ENCODE data around the gene SGO2.

The SGO2 gene

GRCh38 chr2:200525882-200526651 is at the start of gene SGO2:
Gene SGO2 (plus strand): TSS chr2:200526207. CDS start chr2:200532976, 6,769 bp downstream.
- peak; percentile 98 for DNase-seq (ENCODE audit: low spot score)

DNA sequence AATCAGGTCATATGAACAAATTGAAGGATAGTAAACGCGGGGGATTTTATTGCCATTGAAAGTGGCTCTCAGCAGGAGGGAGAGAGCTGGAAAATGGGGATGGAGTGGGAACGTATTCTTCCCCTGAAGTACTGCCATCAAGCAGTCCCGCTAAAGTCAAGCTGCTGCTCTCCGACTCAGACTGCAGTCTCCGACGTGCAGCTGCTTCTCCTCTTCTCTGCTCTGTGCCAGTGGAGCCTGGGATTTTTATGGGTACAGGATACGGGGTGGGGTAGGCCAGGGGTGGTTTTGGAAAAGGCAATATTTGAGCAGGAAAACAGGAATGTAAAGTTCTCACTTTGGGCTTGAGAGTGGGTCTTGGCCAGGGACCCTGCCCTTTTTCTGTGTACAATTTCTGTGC is 49.2 kb upstream of the SGO2 start:
- DNase-seq (ENCODE audit: low spot score), result no peak

DNA sequence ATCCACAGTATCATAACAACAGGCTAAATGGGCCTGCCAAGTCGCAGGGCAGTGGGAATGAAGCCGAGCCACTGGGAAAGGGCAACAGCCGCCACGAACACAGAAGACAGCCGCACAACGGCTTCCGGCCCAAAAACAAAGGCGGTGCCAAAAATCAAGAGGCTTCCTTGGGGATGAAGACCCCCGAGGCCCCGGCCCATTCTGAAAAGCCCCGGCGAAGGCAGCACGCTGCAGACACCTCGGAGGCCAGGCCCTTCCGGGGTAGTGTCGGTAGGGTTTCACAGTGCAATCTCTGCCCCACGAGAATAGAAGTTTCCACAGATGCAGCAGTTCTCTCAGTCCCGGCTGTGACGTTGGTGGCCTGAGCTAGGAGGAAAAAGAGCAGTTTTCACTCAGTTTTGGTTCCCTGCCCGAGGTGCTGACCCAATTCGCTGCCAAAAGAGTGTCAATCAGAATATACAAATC is 48.3 kb upstream of the SGO2 start:
- DNase-seq (ENCODE audit: low spot score), result no peak

DNA sequence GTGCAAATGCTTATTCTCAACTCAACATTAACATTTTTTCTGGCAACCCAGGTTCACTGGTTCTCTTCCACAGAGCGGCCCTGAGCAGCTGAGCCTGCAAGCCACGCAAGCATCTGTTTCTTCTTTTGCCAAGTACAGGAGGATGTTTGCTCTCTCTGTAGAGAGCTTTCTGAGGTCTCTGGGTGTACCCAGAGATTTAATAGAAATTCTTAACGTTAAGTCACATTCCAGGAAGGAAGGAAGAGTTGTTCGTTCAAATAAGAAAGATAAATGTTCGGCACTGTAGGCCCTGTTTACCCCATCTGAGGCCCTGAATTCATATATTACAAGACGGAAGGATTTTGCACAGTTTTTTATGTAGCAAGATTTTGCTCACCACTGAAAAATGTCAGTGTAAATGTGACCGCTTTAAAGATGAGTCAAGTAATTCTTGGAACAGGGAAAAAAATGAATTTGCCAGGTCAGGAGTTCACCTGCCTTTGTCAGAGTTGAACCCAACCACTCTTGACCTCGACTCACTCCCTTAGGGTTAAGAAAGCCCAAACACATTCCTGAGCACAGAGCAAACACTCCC is 46.2 kb upstream of the SGO2 start:
- peak; percentile 24 for DNase-seq (ENCODE audit: low spot score)

GRCh38 chr2:200482194-200482593 is 43.8 kb upstream of the SGO2 start:
- DNase-seq (ENCODE audit: low spot score), result no peak

GRCh38 chr2:200483729-200484198 is 42.2 kb upstream of the SGO2 start:
- peak; percentile 24 for DNase-seq (ENCODE audit: low spot score)

DNA sequence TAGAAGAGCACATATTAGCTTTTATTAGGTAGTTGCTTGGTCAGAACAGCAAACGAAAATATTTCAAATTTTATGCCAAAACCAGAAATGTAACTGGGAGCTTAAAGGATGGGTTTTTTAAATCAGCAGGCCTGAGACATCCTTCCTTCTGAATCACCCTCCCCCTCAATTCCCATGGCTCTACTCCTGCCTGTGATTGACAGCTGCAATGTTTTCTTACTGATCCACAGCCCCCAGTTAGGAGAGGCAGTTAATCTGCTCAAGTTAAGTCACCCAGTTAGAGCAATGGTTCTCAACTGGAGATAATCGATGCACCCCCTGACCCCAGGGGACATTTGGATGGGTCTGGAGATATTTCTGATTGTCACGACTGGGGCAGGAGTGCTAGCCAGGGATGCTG is 41.1 kb upstream of the SGO2 start:
- DNase-seq (ENCODE audit: low spot score), result no peak

- no peak for DNase-seq (ENCODE audit: low spot score)
Observed at GRCh38 chr2:200486529-200486928, 39.5 kb upstream of the SGO2 start.

GRCh38 chr2:200488169-200488568 is 37.8 kb upstream of the SGO2 start:
- no peak for DNase-seq (ENCODE audit: low spot score)

GRCh38 chr2:200490001-200490400 is 36.0 kb upstream of the SGO2 start:
- no peak for DNase-seq (ENCODE audit: low spot score)

GRCh38 chr2:200492656-200493055 is 33.4 kb upstream of the SGO2 start:
- no peak for DNase-seq (ENCODE audit: low spot score)

DNA sequence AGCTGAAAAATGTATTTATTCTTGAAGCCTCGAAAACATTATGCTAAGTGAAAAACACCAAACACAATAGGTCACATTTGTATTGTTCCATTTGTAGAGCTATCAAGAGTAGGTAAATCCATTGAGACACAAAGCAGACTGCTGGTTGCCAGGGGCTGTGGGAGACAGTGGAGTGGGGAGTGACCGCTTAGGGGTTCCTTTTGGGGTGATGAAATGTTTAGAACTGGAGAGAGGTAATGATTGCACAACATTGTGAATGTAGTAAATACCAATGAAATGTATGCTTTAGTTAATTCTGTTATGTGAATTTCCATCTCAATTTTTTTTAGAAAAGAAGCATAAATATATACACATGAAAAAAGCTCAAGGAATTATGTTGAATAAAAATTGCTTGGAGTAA is 32.0 kb upstream of the SGO2 start:
- no peak for DNase-seq (ENCODE audit: low spot score)

DNA sequence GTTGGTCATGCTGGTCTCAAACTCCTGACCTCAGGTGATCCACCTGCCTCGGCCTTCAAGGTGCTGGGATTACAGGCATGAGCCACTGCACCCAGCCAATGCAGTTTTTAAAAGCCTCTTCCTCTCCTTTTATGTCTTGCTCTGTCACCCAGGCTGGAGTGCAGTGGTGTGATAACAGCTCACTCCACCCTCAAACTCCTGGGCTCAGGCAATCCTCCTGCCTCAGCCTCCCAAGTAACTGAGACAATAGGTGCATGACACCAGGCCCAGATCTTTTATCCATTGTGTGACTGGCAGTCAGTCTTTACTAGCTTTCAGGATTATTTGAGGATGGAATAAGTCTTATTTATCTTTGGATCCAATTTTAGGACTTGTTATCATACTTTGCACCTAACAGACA is 29.3 kb upstream of the SGO2 start:
- DNase-seq (ENCODE audit: low spot score), result no peak

DNA sequence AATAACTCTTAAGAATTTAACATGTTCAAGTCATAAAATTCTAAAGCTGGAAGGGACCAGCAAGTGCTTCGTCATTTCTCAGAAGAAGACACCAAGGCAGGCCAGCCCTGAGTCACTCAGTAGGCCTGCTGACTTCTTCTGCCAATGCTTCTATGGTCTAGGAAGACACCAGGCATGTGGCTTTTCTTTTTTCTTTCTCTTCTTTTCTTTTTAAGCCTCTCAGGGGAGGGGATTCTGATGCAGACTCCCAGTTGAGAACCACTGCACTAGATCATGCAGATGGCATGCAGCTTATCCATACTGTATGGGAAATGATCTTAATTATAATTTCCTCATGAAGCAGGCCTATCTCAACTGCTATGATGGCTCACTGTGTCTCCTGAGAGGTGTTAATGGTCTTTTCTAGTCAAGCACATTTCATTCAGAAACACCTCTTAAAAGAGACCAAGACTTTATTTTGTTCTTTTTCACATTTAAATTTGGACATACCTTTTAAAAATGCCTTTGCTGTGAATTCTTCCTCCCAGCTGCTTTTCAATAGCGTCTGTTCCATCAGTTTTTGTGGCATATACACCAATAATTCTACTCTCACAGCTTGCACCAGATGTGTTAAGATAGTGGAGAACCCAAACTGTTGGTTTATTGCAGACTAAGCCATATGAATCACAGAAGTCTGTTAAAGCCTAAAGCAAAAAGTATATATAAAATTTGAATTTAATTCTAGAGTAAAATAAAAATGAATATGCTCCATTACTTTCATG is 27.4 kb upstream of the SGO2 start:
- no peak for DNase-seq (ENCODE audit: low spot score)

DNA sequence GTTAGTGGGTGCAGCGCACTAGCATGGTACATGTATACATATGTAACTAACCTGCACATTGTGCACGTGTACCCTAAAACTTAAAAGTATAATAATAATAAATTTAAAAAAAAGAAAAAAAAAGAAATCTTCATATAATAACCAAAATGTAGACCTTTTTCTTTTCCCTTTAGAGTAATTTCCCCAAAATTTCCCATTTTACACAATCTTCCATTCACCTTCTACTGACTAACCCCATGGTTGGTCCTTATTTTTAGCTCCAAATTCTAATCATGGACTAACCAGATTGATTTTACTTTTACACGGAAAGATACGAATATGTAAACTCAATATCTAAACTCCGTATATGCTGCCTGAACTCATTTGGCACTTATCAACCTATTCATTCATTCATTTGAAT is 23.8 kb upstream of the SGO2 start:
- DNase-seq (ENCODE audit: low spot score), result no peak

DNA sequence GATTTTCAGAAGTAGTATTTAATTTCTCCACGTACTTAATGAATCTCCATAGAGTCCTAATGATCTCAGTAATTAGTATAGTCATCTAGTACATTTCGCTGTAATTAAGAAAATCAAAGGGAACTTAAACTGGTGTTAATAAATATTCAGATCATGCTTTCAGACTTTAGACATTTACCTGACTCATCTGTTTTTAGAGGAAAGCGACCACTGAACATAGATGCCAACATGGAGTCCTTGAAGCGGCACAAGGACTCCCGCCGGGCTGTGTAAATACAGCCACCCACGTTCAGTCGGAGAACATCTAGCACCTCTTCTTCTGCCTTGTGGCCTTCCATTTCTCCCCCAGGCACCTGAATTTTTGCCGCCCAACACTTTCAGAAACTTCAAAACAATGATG is 19.3 kb upstream of the SGO2 start:
- DNase-seq (ENCODE audit: low spot score), result no peak

DNA sequence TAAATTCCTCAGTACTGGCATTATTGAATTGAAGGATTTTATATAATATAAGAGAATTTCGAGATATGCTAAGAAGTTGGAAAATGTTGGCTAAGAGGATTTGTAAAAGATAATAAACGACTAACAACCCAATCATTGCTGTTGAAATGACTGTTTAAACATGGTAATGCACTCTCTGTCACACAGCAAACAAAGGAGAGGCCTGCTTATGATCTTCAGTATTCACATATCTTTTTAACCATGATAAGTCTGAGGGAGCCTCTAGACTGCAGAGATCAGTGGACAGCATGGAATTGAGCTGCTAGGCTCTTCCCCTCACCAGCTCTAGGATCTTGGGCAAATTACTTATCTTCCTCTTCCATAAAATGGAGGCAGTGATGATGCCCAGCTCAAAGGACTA is 18.8 kb upstream of the SGO2 start:
- no peak for DNase-seq (ENCODE audit: low spot score)

- no peak for DNase-seq (ENCODE audit: low spot score)
Observed at GRCh38 chr2:200509235-200509611, 16.8 kb upstream of the SGO2 start.

GRCh38 chr2:200509612-200510433 is 16.2 kb upstream of the SGO2 start, which contains the start of gene KCTD18:
Gene KCTD18 (minus strand): TSS chr2:200510068. CDS start chr2:200507016, 3,052 bp downstream.
- DNase-seq (ENCODE audit: low spot score), result peak; percentile 92

DNA sequence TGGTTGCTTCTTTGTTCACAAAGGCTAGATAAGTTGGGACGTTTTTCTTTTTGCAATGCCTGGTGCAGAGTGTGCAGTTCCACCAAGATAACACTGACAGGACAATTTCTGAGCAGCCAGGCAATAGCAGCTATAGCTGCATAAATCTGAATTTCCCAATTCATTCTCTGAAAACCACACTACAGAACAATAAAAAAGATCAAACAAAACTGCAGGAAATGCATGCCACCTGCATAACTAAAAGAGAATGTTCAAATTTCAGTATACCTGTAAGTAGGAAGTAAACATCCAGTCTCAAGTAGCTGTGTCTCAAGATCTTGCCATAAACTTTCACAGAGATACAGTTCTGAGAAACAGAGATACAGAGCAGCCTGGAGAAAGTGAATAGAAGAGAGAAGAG is 10.9 kb upstream of the SGO2 start:
- no peak for DNase-seq (ENCODE audit: low spot score)

GRCh38 chr2:200523158-200523557 is 2.8 kb upstream of the SGO2 start:
- DNase-seq (ENCODE audit: low spot score), result no peak

DNA sequence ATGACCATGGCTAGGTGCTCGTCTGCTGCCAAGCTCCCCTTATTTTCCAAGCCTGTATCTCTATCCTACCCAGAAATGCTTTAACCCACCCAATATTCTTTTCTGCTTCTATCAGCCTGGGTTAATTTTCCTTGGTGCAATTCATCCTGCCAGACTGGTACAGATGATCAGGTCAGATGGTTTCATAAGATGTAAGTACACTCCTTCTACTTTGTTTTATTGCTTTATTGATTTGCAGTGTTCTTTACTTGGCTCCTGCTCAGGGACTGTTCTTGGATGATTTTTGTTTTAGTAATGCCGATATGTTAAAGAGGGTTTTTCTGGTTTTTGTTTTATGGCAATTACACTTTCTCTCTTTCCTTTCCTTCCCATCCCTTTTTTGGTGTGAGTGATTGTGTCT is 2.4 kb upstream of the SGO2 start:
- no peak for DNase-seq (ENCODE audit: low spot score)
